Measurements from ENCODE around the gene RFX2. TPM values are rescaled to one million over a fixed set of nuclear protein-coding genes. Genes with fewer than 3 reads are reported as not detected.

Gene RFX2
- total RNA-seq, 1 donor from 2014 or later: 7.3 TPM

- no peaks in the 10 kb centered on the region for H3K36me3 Mint-ChIP-seq
- peaks cover 43% of the 10 kb centered on the region for H3K27me3 Mint-ChIP-seq (ENCODE audit: low read depth)
- DNase-seq (ENCODE audit: low spot score in 2 of 2, unreplicated experiment in 2 of 2): no peak
- peaks cover 13% of the 10 kb centered on the region for H3K4me1 Mint-ChIP-seq
- H3K9me3 Mint-ChIP-seq: no peaks in the 10 kb centered on the region
- TF ChIP-seq CTCF (IDR thresholded peaks at IDR 0.05; ENCODE audit: unreplicated experiment): peak; percentile 18
- H3K27ac Mint-ChIP-seq: no peak overlapping the region
- no peak overlapping the region for H3K4me3 Mint-ChIP-seq
Observed at GRCh38 chr19:6018786-6019185, 91.5 kb downstream of the RFX2 start.

GRCh38 chr19:6017576-6017975 lies 92.7 kb downstream of the RFX2 start:
- Mint-ChIP-seq H3K27me3 (ENCODE audit: low read depth) (peaks cover 36% of the 10 kb centered on the region), H3K9me3 (no peaks in the 10 kb centered on the region), H3K27ac (no peak overlapping the region), H3K36me3 (no peaks in the 10 kb centered on the region), H3K4me1 (peaks cover 10% of the 10 kb centered on the region), H3K4me3 (no peak overlapping the region)
- no peak for TF ChIP-seq CTCF (IDR thresholded peaks at IDR 0.05; ENCODE audit: unreplicated experiment)
- no peak for DNase-seq (ENCODE audit: low spot score in 2 of 2, unreplicated experiment in 2 of 2)

GRCh38 chr19:6015841-6016545 lies 94.3 kb downstream of the RFX2 start:
- Mint-ChIP-seq H3K4me3 (no peak overlapping the region), H3K36me3 (no peaks in the 10 kb centered on the region), H3K4me1 (no peaks in the 10 kb centered on the region), H3K27ac (no peak overlapping the region), H3K9me3 (no peaks in the 10 kb centered on the region), H3K27me3 (ENCODE audit: low read depth) (peaks cover 23% of the 10 kb centered on the region)
- DNase-seq (ENCODE audit: low spot score in 2 of 2, unreplicated experiment in 2 of 2): no peak
- TF ChIP-seq CTCF (IDR thresholded peaks at IDR 0.05; ENCODE audit: unreplicated experiment): no peak

GRCh38 chr19:6014551-6015135 lies 95.7 kb downstream of the RFX2 start:
- no peak overlapping the region for H3K27ac Mint-ChIP-seq
- no peaks in the 10 kb centered on the region for H3K9me3 Mint-ChIP-seq
- no peak for DNase-seq (ENCODE audit: low spot score in 2 of 2, unreplicated experiment in 2 of 2)
- no peak for TF ChIP-seq CTCF (IDR thresholded peaks at IDR 0.05; ENCODE audit: unreplicated experiment)
- no peaks in the 10 kb centered on the region for H3K4me1 Mint-ChIP-seq
- no peaks in the 10 kb centered on the region for H3K36me3 Mint-ChIP-seq
- peaks cover 22% of the 10 kb centered on the region for H3K27me3 Mint-ChIP-seq (ENCODE audit: low read depth)
- H3K4me3 Mint-ChIP-seq: no peak overlapping the region

GRCh38 chr19:6012426-6013170 lies 97.7 kb downstream of the RFX2 start:
- no peak overlapping the region for H3K27ac Mint-ChIP-seq
- H3K4me1 Mint-ChIP-seq: no peaks in the 10 kb centered on the region
- no peaks in the 10 kb centered on the region for H3K36me3 Mint-ChIP-seq
- H3K27me3 Mint-ChIP-seq (ENCODE audit: low read depth): peaks cover 11% of the 10 kb centered on the region
- no peak for TF ChIP-seq CTCF (IDR thresholded peaks at IDR 0.05; ENCODE audit: unreplicated experiment)
- H3K9me3 Mint-ChIP-seq: no peaks in the 10 kb centered on the region
- H3K4me3 Mint-ChIP-seq: no peak overlapping the region
- no peak for DNase-seq (ENCODE audit: low spot score in 2 of 2, unreplicated experiment in 2 of 2)

Measured in mesothelial cell of epicardium (in vitro differentiated cells).